HG02884 (cell line): ENCODE results near the gene CAMTA1.
"Not testable (repeated sequence)": the region's sequence is repeated elsewhere in the genome, so short reads cannot be mapped to it uniquely, and the experiment has no call there.

Experiments
- ATAC-seq: cut with Tn5 transposase; IDR thresholded peaks from one replicate; pipeline ENCODE4 v1.9.1; 2021; ENCODE audit warnings: mild to moderate bottlenecking, moderate library complexity; ENCODE audit not compliant: unreplicated experiment

The CAMTA1 gene

DNA sequence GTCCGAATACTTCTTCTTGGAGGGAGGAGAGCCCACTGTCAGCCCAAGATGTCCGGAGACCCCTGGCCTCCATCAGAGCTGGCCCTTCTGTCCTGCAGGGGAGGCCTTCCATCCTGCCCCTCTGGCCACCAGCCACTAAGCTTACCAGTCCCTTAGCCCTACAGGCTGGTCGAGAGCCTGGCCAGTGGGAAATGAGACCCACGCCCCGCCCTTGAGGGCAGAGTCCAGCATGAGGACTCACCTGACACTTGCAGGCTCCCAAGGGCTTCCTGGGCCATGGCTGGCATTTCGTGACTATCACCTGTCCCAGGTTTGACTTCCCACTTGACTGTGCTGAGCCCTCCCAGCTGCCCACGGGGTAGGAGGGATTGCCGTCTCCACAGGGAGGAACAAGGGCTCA lies 624.0 kb downstream of the CAMTA1 start:
- ATAC-seq, result no peak

DNA sequence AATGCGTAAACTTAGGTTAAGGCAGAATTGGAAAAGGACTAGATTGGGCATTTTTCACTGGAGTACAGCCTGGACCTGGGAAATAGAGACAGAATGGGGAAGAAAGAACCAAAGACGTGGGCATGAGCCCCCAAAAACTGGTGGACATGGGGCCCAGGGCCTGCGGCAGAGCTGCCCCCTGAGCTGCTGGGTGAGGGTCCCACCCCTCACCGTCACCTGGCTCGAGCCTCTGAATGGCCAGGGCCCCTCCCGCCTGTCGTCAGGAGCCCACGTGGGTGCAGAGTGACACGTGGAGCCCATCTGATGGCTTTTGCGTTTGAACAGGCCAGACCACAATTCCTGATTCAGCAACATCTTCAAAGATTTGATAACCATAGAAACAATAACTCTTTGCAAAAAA lies 624.9 kb downstream of the CAMTA1 start:
- ATAC-seq, result no peak

DNA sequence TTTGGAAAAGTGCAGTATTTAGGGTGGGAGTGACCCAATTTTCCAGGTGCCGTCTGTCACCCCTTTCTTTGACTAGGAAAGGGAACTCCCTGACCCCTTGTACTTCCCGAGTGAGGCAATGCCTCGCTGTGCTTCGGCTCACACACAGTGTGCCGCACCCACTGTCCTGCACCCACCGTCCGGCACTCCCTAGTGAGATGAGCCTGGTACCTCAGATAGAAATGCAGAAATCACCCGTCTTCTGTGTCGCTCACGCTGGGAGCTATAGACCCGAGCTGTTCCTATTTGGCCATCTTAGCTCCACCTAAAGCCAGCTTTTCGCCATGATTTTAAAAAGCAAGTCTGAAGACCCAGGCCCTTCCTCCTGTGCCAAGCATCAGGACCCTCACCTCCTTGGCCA lies 632.4 kb downstream of the CAMTA1 start:
- ATAC-seq, result not testable (repeated sequence)

DNA sequence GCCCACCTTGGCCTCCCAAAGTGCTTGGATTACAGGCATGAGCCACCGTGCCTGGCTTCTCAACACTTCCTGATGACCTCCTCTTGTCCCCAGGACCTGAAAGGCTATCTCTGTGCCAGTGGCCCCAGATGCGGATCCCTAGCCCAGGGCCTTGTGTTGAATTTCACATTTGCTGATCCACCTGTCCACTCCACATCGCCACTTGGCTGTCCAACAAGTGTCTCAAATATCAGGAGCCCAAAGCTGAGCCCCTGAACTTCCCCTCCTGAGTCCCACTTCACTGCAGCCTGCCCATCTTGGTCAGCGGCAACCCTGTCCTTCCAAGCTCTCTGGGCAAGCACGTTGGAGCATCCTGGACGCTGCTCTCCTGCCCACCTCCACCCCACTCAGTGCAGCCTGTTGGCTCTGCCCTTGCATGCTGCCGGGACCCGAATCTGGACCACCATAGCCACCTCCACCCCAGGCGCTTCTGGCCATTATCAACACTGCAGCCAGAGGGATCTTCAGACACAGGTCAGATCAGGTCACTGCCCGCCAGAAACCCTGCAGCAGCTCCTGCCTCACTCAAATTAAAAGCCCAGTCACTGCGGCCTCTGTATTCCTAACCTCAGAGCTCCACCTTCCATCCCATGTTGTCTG lies 633.3 kb downstream of the CAMTA1 start:
- ATAC-seq, result no peak

- ATAC-seq, result no peak
These were observed 634.8 kb downstream of the CAMTA1 start for GRCh38 chr1:7420098-7420445.

GRCh38 chr1:7420470-7421100 lies 635.3 kb downstream of the CAMTA1 start:
- ATAC-seq, result no peak

GRCh38 chr1:7421471-7422075 lies 636.3 kb downstream of the CAMTA1 start:
- no peak for ATAC-seq

GRCh38 chr1:7422081-7422480 lies 636.8 kb downstream of the CAMTA1 start:
- no peak for ATAC-seq

- no peak for ATAC-seq
These were observed 637.3 kb downstream of the CAMTA1 start for GRCh38 chr1:7422561-7422960.

DNA sequence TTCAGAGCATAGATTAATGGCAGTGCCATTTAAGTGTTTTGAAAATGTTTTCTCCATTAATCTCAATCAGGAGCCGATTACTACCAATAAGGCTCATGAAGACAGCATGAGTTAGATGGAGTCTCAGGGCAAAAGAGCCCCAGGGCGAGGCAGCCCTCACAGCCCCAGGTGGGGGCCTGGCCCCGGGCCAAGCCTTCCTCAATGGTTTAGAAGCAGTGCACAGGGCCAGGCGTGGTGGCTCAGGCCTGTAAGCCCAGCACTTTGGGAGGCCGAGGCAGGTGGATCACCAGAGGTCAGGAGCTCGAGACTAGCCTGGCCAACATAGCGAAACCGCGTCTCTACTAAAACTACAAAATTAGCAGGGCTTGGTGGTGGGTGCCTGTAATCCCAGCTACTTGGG lies 637.7 kb downstream of the CAMTA1 start:
- no peak for ATAC-seq

DNA sequence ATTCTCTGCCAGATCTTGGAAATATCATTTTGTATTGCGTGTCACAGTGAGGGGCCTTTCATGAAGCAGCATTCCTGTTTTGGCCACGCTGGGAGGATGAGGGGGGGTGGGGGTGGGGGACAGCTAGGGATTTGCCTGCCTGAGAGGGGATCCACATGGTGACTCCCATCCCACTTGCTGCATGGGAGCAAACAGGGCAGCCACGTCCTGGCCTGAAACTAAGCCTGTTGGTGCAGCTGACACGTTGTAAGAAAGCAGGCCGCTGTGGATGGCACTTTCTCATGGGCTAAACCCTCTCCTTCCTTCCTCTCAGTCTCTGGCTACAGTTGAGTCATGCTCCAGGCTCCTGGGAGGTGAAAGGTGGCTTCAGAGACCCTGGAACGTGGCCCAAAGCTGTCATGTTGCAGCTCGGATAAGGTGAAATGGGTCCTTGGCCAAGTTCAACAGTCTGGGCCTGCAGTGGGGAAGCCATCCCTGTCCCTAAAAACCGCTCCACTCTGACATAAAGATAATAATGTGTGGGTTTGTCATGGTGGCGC lies 639.2 kb downstream of the CAMTA1 start:
- ATAC-seq, result no peak

GRCh38 chr1:7425229-7425628 lies 640.0 kb downstream of the CAMTA1 start:
- no peak for ATAC-seq

DNA sequence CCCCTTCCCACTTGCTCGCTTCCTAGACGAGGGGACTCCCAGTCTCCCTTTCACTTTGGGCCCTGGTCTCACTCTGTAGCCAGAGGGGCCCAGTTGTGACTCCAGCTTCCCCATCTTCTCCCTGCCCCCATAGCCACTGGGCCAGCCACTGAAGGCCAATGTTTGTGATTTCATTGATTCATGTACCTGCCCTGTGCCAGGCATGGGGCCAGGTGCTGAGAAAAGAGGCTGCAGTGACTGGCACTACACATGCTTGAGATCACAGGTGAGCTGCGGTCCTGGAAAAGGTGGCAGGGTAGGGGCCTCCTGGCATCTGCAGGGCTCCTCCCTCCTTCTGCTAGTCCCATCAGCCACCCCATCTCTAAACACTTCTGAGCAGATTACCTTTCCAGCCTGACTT lies 640.5 kb downstream of the CAMTA1 start:
- ATAC-seq, result no peak

DNA sequence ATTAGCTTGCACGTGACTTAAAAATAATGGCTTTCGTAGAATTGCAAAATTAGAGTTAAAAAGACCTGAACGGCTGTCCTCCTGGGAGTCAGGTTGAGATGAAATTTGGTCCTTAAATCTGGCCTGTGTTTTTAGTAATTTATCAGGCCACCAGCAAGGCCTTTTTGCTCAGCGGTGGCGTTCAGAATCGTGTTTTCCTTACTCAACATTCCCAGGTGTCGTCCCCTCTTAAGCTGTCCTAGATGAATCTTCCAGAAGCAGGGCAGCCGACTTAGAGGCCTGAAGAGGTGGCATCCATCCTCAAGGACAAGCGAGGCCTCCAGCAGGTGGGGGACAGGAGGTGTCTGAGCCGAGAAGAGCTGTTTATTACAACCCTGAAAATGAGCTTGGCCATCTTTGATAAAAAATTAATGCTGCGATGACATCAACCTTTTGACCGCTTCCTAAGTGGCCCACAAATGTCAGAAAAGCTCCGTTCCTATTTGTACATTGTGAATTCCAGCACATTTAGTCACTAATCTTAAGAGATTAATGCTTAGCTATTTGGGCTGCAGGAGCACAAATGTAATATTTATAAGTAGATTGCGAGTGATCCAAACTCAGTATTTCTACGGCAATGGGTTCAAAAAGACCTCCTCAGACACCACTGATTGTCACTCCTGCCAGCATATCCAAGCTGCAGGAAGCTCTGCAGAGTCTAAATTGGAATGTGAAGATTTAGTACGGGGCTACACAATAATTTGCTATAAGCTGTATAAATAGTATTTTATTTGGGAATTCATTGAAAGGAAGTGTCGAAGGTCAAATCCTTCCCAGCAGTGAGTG lies 641.7 kb downstream of the CAMTA1 start:
- ATAC-seq, result no peak

DNA sequence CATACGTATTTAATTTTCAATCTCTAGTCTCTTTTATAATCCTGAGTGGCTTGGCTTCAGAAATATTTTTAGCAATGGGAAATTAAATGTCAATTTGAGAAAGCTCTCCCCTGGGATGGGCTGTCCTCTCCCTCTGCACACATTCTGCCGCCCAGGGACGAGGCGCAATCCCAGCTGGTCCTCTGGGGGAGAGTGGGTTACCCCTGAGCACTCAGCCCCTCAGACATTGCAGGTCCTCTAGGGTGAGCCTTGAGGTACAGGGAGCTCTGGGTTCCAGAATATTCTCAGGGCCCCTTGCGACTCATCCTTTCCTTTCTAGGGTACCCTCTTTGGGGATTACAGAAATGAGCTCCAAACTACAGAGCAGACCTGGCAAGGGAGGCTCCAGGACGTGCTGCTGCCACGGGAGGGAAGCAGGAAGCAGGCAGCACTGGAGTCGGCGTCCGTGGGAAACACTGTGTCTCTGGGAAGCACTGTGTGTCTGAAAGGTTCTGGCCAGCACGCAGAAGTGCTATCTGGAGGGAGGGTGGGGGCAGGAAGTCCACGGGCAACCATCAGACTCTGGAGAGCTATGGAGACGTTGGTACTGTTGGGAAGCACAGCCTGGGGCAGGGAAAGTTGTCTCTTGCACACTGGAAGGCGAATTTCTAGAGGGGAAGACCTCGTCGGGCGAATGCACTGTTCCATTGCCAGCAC lies 642.5 kb downstream of the CAMTA1 start:
- ATAC-seq, result no peak

- ATAC-seq, result no peak
These were observed 644.0 kb downstream of the CAMTA1 start for GRCh38 chr1:7429290-7429689.

DNA sequence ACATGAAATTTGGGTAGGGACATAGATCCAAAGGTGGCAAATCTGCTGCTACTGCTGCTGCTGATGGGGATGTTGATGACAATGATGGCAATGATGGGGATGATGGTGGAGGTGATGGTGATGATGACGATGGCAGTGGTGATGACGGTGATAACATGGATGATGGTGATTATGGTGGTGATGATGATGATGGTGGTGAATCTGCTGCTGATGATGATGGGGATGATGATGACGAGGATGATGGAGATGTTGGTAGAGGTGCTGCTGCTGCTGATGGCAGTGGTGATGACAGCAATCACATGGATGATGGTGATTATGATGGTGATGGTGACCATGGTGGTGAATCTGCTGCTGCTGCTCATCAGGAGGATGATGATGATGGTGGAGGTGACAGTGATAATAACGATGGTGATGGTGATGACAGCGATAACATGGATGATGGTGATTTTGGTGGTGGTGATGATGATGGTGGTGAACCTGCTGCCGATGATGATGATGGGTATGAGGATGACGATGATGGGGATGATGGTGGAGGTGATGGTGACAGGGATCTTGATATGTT lies 644.9 kb downstream of the CAMTA1 start:
- no peak for ATAC-seq

DNA sequence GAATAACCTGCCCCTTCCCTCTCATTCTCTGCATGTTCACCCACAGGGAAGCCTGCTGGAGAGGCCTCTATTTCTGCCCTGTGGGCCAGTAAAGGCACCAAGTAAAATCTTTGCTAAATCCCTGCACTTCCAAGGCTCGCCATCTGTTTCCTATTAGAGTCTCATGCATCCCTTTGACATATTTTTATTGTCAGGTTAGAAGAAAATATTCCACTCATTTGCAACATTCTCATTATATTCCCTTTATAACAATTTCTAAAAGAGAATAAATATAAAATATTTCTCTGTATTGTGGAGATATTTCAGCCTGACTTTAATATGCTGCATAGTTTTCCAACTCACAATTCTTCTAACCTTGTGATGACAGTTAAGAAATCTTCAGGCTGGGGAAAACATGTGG lies 645.4 kb downstream of the CAMTA1 start:
- no peak for ATAC-seq

GRCh38 chr1:7432102-7432899 lies 647.0 kb downstream of the CAMTA1 start:
- no peak for ATAC-seq

DNA sequence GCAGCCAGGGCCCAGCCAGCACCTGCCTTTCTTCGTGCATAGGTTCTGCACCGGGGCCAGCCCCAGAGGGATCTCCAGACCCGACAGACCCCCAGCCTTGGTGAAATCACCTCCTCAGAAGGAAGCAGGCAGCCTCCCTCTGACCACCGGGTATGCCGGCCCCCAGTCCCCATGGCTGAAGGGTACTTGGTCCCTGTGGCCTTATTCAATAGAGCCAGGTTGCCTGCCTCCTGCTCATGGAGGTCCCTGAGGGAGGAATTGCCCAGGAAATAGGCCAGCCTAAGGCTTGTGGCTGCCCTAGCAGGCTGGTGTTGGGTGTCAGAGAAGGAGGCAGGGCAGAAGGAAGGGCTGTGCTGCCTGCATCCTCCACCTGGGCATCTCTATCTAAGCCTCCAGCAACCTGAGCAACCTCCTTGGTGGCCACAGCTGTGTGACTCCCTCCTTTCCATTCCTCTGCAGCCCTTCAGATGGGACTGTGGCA lies 647.7 kb downstream of the CAMTA1 start:
- ATAC-seq, result no peak
